ENCODE results near the gene AKR1C4.
"Not testable (repeated sequence)": the region's sequence is repeated elsewhere in the genome, so short reads cannot be mapped to it uniquely, and the experiment has no call there.

AKR1C4 gene

DNA sequence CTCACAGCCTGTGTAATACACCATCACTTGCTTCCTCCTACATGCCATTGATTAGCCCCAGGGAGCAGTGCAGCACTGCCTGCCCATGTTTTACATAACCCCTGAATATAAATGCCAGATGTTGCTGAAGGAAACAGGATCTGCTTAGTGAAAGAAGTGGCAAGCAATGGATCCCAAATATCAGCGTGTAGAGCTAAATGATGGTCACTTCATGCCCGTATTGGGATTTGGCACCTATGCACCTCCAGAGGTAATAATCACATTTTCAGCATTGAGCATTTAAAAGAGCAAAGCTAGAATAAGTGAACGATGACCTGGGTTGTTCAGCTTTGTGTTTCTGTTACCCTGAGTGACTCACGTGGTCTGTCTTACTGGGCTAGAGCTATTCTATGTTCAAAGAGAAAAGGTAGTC is at the start of gene AKR1C4:
AKR1C4 (plus strand) TSS at position 136 of the 412 bp plus-strand sequence; CDS start at position 167, 31 bp downstream.
- FAIRE-seq, result no peak

DNA sequence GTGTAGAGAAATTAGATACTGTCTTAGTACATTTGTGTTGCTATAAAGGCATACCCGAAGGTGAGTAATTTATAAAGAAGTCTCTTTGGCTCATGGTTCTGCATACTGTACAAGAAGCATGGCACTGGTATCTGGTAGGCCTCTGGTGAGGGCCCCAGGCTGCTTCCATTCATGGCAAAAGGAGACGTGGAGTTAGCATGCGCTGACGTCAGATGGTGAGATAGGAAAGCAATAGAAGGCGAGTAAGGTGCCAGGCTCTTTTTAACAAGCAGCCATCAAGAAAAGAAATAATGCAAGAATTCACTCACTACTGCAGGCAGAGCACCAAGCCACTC is 49.8 kb upstream of the AKR1C4 start:
- no peak for FAIRE-seq

DNA sequence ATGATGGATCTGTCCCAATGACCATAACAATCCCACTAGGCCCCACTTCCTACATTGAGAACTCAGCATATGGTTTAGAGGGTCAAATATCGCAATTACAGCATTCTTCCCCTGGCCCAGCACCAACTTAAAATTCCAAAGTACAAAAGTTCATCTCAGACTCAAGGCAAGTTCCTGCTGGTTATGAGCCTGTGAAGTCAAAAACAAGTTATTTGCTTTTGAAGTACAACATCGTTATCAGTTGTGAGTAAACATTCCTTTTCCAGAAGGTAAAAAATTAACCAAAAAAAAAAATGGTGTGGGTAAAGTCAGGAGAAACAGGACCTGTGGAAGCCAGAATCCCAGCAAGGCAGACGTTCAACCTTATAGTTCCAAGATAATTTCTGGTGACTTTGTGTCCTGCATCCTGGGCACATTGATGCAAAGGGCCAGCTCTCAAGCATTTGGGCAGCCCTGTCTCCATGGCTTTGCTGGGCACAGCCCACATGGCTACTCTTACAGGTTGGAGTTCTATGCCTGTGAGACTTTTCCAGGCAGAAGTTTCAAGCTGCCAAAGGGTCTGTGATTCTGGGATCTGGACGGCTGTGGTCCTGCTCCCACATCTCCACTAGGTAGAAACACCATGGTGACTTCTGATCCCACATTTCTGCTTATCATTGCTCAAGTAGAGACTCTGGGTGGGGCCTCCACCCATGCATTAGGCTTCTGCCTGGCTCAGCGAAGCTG is 49.2 kb upstream of the AKR1C4 start:
- no peak for FAIRE-seq

DNA sequence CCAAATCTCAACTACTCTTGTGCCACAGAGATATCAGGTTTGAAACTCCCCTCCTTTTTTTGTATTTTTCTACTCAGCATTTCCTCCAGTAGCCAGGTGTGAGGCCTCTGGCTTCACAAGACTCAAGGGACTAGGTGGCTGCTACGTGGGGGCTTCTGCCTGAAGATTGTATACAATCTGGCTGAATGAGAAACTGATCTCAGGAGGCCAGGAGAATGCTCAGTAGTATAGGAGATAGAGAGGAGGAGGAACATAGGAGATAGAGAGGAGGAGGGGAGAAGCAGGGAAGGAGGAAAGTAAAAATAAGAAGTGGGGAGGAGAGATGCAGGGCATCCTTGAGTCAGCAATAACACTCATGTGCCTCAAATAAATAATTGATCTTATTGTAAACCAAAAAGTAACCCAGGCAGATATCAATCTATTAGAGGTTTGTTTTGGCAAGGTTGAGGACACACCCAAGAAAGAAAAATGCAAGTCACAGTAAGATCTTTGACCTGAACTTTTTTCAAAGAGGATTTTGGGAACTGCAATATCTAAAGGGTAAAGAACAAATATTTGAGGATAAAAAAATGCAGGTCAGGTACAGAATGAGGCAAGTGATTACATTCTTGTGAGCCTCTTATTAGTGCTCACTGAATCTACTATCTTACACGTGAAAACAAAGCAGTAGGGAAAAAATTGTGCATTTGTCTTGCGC is 48.5 kb upstream of the AKR1C4 start:
- FAIRE-seq, result no peak

DNA sequence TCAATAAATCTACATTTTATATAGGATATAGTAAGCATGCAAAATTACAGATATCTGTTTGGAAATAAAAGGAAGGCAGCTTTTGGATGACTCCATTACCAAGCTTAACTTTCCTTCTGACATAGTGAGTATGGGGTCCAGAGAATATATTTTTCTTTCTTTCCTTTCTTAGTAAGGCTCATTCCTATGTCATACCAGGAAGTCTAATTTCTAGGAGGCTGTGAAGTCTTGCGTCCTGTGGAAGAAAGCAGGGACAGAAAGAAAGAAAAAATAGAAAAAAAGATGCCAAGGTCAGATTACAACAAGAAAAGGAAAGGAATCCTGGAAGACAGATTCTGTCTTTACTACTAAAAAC is 48.0 kb upstream of the AKR1C4 start:
- no peak for FAIRE-seq

DNA sequence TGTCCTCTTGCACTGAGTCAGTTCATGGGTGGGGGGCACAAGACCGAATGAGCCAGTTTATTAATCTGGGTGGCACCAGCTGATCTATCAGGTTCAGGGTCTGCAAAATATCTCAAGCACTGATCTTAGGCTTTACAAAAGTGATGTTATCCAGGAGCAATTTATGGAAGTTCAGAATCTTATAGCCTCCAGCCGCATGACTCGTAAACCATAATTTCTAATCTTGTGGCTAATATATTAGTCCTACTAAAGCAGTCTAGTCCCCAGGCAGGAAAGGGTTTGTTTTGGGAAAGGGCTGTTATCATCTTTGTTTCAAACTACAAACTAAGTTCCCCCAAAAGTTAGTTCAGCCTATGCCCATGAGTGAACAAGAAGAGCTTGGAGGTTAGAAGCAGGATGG is 45.6 kb upstream of the AKR1C4 start:
- FAIRE-seq, result no peak

DNA sequence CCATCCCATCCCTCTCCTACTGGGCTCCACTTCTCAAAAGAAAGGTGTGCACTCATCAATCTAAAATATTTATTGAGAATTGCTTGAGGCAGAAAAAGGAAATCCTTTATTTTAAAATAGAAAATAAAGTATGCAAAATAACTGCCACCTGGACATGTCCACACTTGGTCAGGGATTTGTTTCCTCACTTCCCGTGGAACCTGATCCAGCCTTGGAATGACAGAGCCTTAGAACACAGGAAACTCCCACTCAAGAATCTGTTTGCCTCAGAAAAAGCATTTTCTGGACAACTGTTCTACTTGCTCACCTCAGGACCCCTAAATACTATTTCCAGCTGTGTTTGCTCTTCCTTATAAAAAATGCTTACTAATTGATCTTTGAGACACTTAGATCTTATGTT is 40.7 kb upstream of the AKR1C4 start:
- no peak for FAIRE-seq

DNA sequence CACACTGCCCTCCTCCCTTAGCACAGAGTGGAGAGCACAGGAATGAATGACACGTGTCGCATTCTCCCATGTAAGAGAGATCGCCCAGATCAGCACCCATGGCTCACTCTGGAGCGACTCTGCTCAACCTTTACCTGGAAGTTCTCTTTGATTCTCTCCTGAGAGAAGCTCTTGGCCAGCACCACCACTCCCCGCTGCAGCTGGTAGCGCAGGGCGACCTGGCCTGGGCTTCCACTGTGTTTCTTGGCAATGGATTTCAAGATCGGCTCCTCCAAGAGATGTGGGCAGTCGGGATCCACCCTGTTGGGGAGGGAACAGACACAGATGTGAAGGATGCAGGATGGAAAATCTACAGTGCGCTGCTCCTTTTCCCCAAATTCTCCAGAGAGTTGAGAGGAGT is 39.1 kb upstream of the AKR1C4 start:
- FAIRE-seq, result no peak

DNA sequence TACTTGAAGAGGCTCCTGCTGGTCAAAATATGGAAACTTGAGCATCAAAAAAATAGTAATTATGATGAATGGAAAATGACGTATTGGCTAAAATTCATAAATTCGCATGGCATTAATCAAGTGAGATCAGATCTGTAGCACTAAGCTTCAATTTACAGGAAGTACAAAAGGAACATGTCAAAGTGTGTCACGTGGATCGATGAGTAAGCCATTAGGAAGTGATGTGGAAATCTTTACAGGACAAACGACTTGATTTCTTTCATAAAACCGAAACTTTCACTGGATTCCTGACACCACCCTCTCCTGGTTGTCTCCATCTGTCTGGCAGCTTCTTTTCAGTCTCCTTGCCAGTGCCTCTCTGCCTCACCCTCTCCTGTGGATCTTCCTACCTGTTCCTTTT is 37.5 kb upstream of the AKR1C4 start:
- no peak for FAIRE-seq

DNA sequence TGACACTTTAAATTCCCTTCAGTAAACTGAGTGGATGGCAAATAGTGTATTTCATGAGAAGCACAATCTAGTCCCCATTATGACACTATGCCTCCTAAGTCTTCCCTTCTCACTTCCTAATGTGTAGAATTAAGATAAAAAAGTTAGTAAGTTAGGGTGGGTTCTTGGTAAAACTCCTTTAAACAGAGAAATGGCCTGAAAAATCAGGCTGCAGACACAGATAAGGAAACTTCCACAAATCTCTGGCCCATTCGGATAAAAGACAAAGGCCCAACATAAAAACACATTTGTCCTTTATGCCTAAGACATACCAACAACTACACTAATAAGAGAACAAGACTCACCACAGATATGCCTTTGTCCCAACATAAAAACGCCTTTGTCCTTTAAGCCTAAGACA is 33.1 kb upstream of the AKR1C4 start:
- FAIRE-seq, result no peak

DNA sequence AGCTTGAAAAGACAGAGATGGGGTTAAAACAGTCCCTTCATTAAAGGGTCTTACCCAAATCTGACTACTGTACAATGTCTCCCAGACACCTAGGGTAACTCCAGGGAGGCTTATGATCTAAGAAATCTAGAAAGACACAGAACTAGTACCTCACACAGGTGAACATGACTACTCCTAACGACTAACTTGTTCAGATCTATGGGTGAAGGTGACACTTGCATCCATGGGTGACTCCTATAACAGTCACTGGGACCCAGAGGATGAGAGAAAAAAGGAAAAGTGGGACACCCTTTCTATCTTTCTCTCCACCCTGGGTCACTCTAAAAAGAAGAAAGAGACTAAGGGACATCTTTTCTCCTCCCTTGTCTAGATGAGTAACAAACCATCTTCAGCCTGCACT is 30.9 kb upstream of the AKR1C4 start:
- no peak for FAIRE-seq

DNA sequence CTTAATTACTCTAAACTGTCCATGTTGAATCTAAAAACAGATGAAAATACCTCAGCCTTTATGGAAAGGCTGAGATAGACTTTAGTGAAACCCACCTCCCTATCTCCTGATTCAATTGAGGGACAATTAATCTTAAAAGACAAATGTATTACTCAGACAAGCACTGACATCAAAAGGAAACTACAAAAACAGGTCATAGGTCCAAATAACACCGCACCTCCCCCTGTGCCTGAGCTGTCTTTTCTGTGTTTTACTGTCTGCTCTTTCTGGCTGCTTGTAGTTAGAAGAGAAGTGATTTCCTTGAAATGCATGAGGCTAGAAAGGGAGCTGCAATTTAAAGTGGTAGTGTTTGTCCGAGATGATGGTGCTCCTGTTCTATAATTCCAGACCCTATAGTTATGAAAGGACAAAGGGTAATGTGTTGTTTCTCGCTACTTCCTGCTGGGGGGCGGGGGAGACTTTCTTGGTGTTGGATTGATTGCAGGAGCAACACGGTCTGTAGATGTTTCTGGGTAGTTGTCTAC is 27.7 kb upstream of the AKR1C4 start:
- no peak for FAIRE-seq

DNA sequence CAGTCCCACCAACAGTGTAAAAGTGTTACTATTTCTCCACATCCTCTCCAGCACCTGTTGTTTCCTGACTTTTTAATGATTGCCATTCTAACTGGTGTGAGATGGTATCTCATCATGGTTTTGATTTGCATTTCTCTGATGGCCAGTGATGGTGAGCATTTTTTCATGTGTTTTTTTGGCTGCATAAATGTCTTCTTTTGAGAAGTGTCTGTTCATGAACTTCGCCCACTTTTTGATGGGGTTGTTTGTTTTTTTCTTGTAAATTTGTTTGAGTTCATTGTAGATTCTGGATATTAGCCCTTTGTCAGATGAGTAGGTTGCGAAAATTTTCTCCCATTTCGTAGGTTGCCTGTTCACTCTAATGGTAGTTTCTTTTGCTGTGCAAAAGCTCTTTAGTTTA is 21.1 kb upstream of the AKR1C4 start:
- not testable (repeated sequence) for FAIRE-seq

DNA sequence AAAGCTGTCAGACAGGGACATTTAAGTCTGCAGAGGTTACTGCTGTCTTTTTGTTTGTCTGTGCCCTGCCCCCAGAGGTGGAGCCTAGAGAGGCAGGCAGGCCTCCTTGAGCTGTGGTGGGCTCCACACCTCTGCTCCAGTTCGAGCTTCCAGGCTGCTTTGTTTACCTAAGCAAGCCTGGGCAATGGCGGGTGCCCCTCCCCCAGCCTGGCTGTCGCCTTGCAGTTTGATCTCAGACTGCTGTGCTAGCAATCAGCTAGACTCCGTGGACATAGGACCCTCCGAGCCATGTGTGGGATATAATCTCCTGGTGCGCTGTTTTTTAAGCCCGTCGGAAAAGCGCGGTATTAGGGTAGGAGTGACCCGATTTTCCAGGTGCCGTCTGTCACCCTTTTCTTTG is 16.1 kb upstream of the AKR1C4 start:
- not testable (repeated sequence) for FAIRE-seq

DNA sequence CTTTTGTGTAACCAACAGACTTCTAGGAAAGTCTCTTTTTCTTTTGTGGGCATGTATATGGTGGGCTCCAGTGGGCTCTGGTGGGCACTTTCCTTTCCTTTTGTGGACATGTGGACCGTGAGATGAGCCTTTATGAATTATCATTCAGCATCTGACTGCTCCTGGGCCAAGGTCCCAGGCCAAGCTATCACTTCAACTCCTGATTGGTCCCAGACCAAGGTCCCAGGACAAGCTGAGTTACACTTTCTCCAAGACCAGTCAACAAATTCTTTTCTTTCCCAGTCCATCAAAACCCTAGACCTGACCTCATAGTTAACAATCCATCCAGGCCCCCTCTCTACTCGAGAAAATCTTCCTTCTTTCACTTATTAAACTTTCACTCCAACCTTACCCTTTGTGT is 12.7 kb upstream of the AKR1C4 start:
- no peak for FAIRE-seq

DNA sequence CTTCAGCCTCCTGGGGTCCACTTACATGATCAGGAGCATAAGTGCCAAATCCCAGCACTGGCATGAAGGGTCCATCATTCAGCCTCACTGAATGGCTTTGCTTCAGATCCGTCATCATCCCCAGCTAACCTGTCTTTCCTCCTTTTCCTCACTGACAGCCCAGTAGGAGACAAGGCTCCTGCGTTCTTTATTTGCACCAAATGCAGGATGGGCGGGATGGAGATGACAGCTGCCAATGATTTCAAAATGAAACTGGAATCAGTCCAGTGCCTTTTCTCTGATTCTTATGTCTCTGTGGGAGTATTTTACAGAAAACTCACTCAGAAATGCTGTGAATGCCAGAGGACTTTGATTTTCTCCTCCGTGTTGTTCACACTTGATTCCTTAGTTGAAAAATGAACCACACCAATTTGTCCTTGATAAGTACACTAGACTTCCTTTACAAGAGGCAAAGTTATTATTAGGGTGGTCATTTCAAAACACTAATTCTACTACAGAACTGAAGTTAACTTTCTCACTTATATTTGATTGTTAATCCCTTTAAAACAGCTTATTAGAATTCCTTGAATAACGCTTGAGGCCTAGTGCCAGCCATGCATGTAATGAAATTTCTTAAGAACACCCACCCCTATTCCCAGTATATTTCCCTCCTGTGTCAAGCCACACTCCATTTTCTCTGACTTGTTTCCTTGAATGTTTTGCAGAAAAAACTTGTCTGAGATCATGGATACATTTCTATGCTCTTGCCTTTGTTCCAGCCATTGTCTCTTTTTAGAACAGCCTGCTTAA is 11.5 kb upstream of the AKR1C4 start, which contains the start of gene AKR1C8:
AKR1C8 (minus strand) TSS at position 164 of the 789 bp plus-strand sequence; CDS start at position 118, 46 bp downstream.
- no peak for FAIRE-seq

DNA sequence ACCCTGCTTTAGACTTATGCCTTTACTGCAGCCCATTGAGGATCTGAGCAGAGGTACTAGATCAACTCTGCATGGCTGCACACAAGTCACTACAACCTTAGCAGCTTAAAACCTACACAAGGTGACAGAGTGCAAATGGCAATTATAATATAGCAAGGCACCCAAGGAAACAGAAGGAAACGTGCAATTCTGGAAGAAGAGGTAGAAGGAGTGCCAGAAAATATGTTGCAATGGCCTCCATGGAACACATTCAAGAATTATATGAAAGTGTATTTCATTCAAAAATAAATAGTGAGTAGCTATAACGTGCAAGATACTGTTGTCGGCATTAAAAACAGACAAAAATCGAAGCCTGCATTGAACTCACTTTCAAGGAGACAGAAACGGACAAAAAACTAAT is 8.8 kb upstream of the AKR1C4 start:
- FAIRE-seq, result no peak

DNA sequence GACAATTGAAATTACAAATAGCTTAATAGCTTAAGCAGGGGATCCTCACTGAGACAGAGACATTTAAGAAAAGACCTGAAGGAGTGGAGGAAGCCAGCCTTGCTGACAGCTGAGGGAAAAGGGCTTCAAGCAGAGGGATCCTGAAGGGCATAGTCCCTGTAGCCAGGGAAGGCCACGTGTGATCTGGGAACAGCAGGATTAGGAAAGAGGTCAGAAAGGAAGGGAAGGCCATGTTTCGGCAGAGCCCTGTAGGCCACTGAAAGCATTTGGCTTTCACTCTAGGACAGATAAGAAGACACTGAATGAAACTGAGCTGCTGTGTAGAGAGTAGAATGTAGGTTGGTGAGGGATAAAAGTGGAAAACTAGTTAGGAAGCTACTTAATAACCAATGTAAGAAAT is 8.3 kb upstream of the AKR1C4 start:
- FAIRE-seq, result no peak

DNA sequence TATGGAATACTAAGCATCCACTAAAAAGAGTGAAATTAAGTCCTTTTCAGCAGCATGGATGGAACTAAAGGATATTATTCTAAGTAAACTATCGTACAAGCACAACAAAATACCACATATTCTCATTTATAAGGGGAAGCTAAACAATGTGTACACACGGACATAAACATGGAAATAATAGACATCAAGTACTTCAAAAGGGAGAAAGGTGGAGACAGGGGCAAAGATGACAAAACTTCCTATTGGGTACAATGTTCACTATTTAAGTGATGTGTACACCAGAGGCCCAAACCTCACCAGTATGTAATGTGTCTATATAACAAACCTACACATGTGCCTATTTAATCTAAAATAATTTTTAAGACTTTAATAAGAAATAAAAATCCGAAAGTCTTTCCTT is 2.2 kb upstream of the AKR1C4 start:
- no peak for FAIRE-seq

DNA sequence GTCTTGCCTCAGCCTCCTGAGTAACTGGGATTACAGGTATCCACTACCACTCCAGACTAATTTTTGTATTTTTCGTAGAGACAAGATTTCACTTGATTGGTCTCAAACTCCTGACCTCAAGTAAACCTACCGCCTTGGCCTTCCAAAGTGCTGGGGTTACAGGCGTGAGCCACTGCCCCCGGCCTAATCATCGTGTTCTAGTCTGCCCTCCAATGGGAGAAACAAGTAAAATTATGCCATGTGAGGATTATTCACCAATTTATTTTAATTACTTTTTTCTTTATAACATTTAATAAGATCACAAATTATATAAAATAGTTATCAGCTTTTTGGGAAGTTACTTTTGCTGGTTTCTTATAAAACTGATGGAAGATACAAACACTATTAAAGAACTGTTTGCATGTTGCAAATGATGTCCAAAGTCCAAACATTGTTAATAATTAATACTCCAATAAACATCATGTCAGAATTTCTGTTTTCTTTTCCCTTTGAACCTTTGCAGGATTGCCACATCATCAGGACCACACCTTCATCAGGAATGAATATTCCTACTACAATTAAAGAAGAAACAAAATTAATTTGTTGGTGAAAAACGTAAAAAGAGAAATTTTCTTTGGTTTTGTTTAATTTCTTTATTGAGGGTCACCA is 786 bp upstream of the AKR1C4 start:
- no peak for FAIRE-seq

DNA sequence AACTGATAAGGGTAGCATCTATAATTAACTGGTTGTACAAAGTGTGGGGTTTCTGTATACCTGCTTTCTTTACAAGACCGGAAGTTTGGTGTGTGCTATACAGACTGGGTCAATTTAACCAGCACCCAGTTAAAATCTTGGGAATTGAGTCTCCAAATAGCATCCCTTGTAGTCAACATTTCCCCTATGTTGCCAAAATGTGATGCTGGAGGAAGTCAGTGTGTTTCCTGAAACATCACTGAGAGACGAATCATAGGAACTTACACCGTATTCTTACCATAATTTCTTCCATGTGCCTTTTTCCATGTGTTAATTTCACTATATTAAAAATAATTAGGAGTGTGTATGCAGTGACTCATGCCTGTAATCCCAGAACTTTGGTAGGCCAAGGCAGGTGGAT is 1.7 kb downstream of the AKR1C4 start:
- no peak for FAIRE-seq

DNA sequence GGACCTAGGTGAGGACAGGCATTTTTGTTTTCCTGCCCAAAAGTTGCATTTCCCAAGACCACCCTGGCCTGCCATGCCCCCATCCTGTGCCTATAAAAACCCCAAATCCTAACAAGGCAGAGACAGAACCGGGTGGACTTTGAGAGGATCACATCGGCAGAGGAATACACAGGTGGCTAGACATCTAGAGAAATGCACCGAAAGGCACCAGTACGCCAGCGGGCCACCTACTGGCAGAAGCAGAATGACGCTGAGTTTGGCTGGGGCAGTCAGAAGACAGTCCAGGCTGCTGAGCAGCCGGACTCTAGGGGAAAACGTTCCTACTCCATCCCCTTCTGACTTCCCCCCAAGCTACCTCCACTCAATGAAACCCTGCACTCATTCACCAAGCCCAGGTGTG is 2.8 kb downstream of the AKR1C4 start:
- no peak for FAIRE-seq

DNA sequence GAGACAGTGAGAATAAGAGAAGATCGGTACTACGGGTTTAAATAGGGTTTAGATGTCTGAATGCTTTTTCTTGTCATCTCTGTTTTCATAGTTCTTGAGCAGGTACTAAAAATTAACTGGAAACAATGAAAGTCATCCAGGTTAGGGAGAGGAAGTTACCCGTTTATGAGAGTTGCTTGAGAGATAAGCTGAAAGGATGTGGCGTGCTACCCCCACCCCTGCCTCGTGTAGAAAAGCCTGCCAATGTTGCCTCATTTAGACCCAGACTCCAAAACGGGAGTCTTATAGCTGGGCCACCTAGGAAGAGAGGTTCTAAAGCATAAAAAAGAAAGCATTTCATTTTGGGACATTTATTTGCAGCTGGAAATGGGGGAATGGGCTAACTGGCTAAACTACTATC is 10.2 kb downstream of the AKR1C4 start:
- no peak for FAIRE-seq

Data from A204.1 (cell line).